WTC11 (cell line): ENCODE data around the gene LGALSL. TPM values are rescaled to one million over a fixed set of nuclear protein-coding genes. Genes with fewer than 3 reads are reported as not detected.

Experiments used
- ATAC-seq: fragments of 200-7000 bp; cut with Tn5 transposase; 2 replicates; pipeline ENCODE4 v1.10.0; 2021; ENCODE audit warnings: mild to moderate bottlenecking, moderate library complexity
- CTCF ChIA-PET: fragments of 300-600 bp; sonication (Branson Sonifier 250); formaldehyde crosslinking; loops from one replicate; lab custom pipeline; 2021; ENCODE audit warnings: antibody characterized with exemption; lab: Charles Lee
- POLR2A ChIA-PET: fragments of 350-600 bp; sonication (Branson Sonifier 250); formaldehyde crosslinking; loops from one replicate; lab custom pipeline; 2021; ENCODE audit warnings: antibody characterized with exemption; lab: Charles Lee
- DNase-seq: peaks from one replicate; pipeline ENCODE4 v3.0.0; 2021; ENCODE audit warnings: low spot score
- H3K27ac Mint-ChIP-seq: 2 replicates; pipeline ENCODE4 v1.8.0; 2021; ENCODE audit warnings: mixed read lengths
- H3K27me3 Mint-ChIP-seq: 2 replicates; pipeline ENCODE4 v1.8.0; 2021; ENCODE audit warnings: low read depth, mild to moderate bottlenecking, moderate library complexity, mixed read lengths
- H3K36me3 Mint-ChIP-seq: 2 replicates; pipeline ENCODE4 v1.8.0; 2021; ENCODE audit warnings: mixed read lengths
- H3K4me1 Mint-ChIP-seq: 2 replicates; pipeline ENCODE4 v1.8.0; 2022; ENCODE audit warnings: mixed read lengths
- H3K4me3 Mint-ChIP-seq: 2 replicates; pipeline ENCODE4 v1.8.0; 2021; ENCODE audit warnings: mild to moderate bottlenecking, moderate library complexity, mixed read lengths
- H3K9me3 Mint-ChIP-seq: 2 replicates; pipeline ENCODE4 v1.8.0; 2021; ENCODE audit warnings: mixed read lengths
- ATF1 ChIP-seq: sonication (generic); formaldehyde crosslinking; IDR thresholded peaks from 2 replicates; pipeline ENCODE4 v1.8.1; 2023; ENCODE audit warnings: mild to moderate bottlenecking, moderate library complexity, missing genetic modification reagents
- GRHL2 ChIP-seq: fragments of 250-450 bp; sonication (Bioruptor Pico); IDR thresholded peaks from 2 replicates; pipeline ENCODE4 v1.8.0; 2022; ENCODE audit warnings: mild to moderate bottlenecking, moderate library complexity; ENCODE audit not compliant: insufficient replicate concordance, severe bottlenecking
- GTF2I ChIP-seq: fragments of 250-450 bp; sonication (Bioruptor Pico); conservative IDR thresholded peaks from 2 replicates; pipeline ENCODE4 v1.4.0; 2021; ENCODE audit warnings: mild to moderate bottlenecking
- HMGA2 ChIP-seq: fragments of 250-450 bp; sonication (Bioruptor Pico); IDR thresholded peaks from 2 replicates; pipeline ENCODE4 v1.4.0; 2021; ENCODE audit warnings: mild to moderate bottlenecking, moderate library complexity
- MYBL2 ChIP-seq: sonication (generic); formaldehyde crosslinking; IDR thresholded peaks from 2 replicates; pipeline ENCODE4 v1.8.1; 2023; ENCODE audit warnings: mild to moderate bottlenecking, moderate library complexity, missing genetic modification reagents
- RORB ChIP-seq: fragments of 250-450 bp; sonication (Bioruptor Pico); IDR thresholded peaks from 2 replicates; pipeline ENCODE4 v1.9.0; 2021; ENCODE audit warnings: mild to moderate bottlenecking
- SMAD4 ChIP-seq: sonication (generic); formaldehyde crosslinking; IDR thresholded peaks from 2 replicates; pipeline ENCODE4 v1.8.0; 2022; ENCODE audit warnings: mild to moderate bottlenecking, missing genetic modification reagents
- ZNF317 ChIP-seq: sonication (generic); formaldehyde crosslinking; IDR thresholded peaks from 2 replicates; pipeline ENCODE4 v1.8.1; 2023; ENCODE audit warnings: low read depth, mild to moderate bottlenecking, moderate library complexity, missing genetic modification reagents, borderline replicate concordance
- ZNF423 ChIP-seq: fragments of 250-450 bp; sonication (Bioruptor Pico); IDR thresholded peaks from 2 replicates; pipeline ENCODE4 v2.1.2; 2022; ENCODE audit warnings: mild to moderate bottlenecking, moderate library complexity
- total RNA-seq: library from RNA; stranded (reverse); gene quantifications from 3 replicates; pipeline ENCODE4 v1.2.3, GENCODE V29; 2021
- TF ChIP-seq, protein P1 (sequence below): sonication (generic); formaldehyde crosslinking; IDR thresholded peaks from 2 replicates; pipeline ENCODE4 v1.8.1; 2023; ENCODE audit warnings: mild to moderate bottlenecking, missing genetic modification reagents
- TF ChIP-seq, protein P2 (sequence below): fragments of 250-450 bp; sonication (Bioruptor Pico); IDR thresholded peaks from 2 replicates; pipeline ENCODE4 v1.9.0; 2021; ENCODE audit warnings: moderate library complexity, mild to moderate bottlenecking, inconsistent platforms, borderline replicate concordance
- TF ChIP-seq, protein P3 (sequence below): fragments of 250-450 bp; sonication (Bioruptor Pico); IDR thresholded peaks from 2 replicates; pipeline ENCODE4 v1.8.0; 2021; ENCODE audit warnings: mild to moderate bottlenecking
- TF ChIP-seq, protein P4 (sequence below): sonication (generic); formaldehyde crosslinking; IDR thresholded peaks from 2 replicates; pipeline ENCODE4 v1.8.1; 2023; ENCODE audit warnings: mild to moderate bottlenecking, missing genetic modification reagents
- TF ChIP-seq, protein P5 (sequence below): sonication (generic); formaldehyde crosslinking; IDR thresholded peaks from 2 replicates; pipeline ENCODE4 v1.8.1; 2022; ENCODE audit warnings: mild to moderate bottlenecking, missing genetic modification reagents, moderate library complexity, borderline replicate concordance
- TF ChIP-seq, protein P6 (sequence below): fragments of 250-450 bp; sonication (Bioruptor Pico); IDR thresholded peaks from 2 replicates; pipeline ENCODE4 v1.9.0; 2021; ENCODE audit warnings: mild to moderate bottlenecking

LGALSL gene
- total RNA-seq, 1 experiment from 2014 or later, result 21.0 TPM

DNA sequence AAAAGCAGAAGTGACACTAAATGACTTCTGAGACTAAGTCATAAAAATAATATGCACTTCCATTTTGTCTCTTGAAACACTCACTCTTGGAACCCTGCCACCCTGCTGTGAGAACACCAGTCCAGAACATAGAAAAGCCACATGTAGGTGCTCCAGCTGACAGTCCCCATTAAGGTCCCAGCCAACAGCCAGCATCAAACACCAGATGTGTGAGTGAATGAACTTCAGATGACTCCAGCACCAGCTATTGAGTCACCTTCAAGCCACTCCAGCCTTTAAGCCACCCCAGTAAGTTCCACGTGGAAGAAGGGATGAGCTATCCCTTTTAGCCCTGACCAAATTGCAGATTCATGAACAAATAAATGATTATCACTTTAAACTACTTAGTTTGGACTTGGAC, 31.5 kb upstream of the LGALSL start:
- Mint-ChIP-seq H3K36me3 (no peaks in the 10 kb centered on the region), H3K27me3 (no peaks in the 10 kb centered on the region), H3K9me3 (no peaks in the 10 kb centered on the region), H3K4me3 (no peak overlapping the region), H3K4me1 (peaks cover 6% of the 10 kb centered on the region), H3K27ac (no peak overlapping the region)
- POLR2A ChIA-PET, result no interaction called here
- ATAC-seq (no peak), DNase-seq (no peak)
- TF ChIP-seq RORB (CRISPR knock-in tag), result no peak
- no peak for TF ChIP-seq ZNF317 (CRISPR knock-in tag)
- TF ChIP-seq ATF1 (CRISPR knock-in tag), result no peak
- TF ChIP-seq GTF2I, result no peak
- TF ChIP-seq MYBL2 (CRISPR knock-in tag), result no peak
- TF ChIP-seq, protein P1, sequence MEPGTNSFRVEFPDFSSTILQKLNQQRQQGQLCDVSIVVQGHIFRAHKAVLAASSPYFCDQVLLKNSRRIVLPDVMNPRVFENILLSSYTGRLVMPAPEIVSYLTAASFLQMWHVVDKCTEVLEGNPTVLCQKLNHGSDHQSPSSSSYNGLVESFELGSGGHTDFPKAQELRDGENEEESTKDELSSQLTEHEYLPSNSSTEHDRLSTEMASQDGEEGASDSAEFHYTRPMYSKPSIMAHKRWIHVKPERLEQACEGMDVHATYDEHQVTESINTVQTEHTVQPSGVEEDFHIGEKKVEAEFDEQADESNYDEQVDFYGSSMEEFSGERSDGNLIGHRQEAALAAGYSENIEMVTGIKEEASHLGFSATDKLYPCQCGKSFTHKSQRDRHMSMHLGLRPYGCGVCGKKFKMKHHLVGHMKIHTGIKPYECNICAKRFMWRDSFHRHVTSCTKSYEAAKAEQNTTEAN, result no peak
- TF ChIP-seq, protein P2, sequence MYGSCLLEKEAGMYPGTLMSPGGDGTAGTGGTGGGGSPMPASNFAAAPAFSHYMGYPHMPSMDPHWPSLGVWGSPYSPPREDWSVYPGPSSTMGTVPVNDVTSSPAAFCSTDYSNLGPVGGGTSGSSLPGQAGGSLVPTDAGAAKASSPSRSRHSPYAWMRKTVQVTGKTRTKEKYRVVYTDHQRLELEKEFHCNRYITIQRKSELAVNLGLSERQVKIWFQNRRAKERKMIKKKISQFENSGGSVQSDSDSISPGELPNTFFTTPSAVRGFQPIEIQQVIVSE (CRISPR knock-in tag), result no peak
- TF ChIP-seq, protein P3, sequence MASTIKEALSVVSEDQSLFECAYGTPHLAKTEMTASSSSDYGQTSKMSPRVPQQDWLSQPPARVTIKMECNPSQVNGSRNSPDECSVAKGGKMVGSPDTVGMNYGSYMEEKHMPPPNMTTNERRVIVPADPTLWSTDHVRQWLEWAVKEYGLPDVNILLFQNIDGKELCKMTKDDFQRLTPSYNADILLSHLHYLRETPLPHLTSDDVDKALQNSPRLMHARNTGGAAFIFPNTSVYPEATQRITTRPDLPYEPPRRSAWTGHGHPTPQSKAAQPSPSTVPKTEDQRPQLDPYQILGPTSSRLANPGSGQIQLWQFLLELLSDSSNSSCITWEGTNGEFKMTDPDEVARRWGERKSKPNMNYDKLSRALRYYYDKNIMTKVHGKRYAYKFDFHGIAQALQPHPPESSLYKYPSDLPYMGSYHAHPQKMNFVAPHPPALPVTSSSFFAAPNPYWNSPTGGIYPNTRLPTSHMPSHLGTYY, result no peak
- TF ChIP-seq, protein P4, sequence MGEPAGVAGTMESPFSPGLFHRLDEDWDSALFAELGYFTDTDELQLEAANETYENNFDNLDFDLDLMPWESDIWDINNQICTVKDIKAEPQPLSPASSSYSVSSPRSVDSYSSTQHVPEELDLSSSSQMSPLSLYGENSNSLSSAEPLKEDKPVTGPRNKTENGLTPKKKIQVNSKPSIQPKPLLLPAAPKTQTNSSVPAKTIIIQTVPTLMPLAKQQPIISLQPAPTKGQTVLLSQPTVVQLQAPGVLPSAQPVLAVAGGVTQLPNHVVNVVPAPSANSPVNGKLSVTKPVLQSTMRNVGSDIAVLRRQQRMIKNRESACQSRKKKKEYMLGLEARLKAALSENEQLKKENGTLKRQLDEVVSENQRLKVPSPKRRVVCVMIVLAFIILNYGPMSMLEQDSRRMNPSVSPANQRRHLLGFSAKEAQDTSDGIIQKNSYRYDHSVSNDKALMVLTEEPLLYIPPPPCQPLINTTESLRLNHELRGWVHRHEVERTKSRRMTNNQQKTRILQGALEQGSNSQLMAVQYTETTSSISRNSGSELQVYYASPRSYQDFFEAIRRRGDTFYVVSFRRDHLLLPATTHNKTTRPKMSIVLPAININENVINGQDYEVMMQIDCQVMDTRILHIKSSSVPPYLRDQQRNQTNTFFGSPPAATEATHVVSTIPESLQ (CRISPR knock-in tag), result no peak
- TF ChIP-seq, protein P5, sequence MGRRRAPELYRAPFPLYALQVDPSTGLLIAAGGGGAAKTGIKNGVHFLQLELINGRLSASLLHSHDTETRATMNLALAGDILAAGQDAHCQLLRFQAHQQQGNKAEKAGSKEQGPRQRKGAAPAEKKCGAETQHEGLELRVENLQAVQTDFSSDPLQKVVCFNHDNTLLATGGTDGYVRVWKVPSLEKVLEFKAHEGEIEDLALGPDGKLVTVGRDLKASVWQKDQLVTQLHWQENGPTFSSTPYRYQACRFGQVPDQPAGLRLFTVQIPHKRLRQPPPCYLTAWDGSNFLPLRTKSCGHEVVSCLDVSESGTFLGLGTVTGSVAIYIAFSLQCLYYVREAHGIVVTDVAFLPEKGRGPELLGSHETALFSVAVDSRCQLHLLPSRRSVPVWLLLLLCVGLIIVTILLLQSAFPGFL (CRISPR knock-in tag), result no peak
- CTCF ChIA-PET, result no interaction called here

DNA sequence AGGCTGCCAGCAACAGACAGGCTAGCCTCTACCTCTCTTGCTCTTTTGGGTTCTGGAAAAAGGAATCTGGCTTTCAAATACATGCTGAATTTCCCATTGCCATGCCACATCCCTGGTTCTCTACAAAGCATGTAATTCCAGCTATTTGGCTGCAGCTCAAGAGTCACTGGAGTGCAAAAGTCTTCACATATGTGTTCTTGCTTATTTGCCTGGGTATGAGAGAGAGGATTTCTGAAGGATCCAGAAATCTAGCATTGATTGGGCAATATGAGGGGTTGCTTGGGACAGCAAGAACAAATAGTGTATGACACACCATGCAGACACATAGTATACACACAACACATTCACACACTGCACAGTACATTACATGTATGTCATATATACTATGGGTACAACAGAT, 30.7 kb upstream of the LGALSL start:
- DNase-seq (no peak), ATAC-seq (no peak)
- H3K27ac Mint-ChIP-seq, result no peak overlapping the region
- no peak overlapping the region for H3K4me3 Mint-ChIP-seq
- TF ChIP-seq ZNF423 (no peak), HMGA2 (no peak), SMAD4 (CRISPR knock-in tag) (no peak), GRHL2 (CRISPR knock-in tag) (no peak)
- TF ChIP-seq, protein P6, sequence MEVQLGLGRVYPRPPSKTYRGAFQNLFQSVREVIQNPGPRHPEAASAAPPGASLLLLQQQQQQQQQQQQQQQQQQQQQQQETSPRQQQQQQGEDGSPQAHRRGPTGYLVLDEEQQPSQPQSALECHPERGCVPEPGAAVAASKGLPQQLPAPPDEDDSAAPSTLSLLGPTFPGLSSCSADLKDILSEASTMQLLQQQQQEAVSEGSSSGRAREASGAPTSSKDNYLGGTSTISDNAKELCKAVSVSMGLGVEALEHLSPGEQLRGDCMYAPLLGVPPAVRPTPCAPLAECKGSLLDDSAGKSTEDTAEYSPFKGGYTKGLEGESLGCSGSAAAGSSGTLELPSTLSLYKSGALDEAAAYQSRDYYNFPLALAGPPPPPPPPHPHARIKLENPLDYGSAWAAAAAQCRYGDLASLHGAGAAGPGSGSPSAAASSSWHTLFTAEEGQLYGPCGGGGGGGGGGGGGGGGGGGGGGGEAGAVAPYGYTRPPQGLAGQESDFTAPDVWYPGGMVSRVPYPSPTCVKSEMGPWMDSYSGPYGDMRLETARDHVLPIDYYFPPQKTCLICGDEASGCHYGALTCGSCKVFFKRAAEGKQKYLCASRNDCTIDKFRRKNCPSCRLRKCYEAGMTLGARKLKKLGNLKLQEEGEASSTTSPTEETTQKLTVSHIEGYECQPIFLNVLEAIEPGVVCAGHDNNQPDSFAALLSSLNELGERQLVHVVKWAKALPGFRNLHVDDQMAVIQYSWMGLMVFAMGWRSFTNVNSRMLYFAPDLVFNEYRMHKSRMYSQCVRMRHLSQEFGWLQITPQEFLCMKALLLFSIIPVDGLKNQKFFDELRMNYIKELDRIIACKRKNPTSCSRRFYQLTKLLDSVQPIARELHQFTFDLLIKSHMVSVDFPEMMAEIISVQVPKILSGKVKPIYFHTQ (CRISPR knock-in tag), result no peak
- POLR2A ChIA-PET, result no interaction called here
- no peaks in the 10 kb centered on the region for H3K36me3 Mint-ChIP-seq
- no peaks in the 10 kb centered on the region for H3K4me1 Mint-ChIP-seq
- CTCF ChIA-PET, result no interaction called here
- H3K9me3 Mint-ChIP-seq, result no peaks in the 10 kb centered on the region
- H3K27me3 Mint-ChIP-seq, result no peaks in the 10 kb centered on the region
